ENCODE data around the gene CRELD2.

CRELD2 gene

DNA sequence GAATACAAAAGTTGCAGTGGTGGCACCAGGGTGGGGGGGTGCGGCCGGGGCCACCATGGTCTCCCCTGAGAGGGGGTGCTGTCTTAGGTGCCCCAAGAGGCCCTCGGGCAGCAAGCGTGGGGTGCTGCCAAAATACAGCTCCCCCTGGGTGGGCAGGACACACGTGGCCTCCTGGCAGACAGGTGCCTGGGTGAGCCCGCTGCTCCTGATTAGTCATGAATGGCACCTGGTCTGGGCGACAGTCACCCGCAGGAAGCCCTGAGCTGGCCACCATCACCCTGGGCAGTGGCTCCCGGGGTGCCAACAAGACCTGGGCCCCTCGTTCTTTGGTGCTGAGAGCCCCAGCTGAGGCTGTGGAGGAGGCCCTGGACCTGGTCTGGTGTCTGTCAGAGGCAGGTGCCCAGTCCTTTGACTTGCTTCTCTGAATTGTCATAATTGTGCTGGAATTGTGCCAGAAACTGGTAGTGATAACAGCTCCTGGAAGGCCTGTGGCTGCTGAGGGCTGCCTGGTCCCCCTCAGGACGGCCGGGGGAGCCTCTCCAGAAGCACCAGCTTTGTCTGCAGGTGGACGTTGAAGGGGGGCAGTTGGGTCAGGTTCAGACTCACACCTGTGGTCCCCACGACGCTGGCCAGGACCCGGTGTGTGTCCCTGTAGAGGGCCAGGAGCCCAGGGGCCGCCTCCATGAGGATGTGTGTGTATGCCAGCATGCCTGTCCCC is 15.0 kb upstream of the CRELD2 start:
- DNase-seq (ENCODE audit: low read depth): no peak
- TF ChIP-seq, protein P1, sequence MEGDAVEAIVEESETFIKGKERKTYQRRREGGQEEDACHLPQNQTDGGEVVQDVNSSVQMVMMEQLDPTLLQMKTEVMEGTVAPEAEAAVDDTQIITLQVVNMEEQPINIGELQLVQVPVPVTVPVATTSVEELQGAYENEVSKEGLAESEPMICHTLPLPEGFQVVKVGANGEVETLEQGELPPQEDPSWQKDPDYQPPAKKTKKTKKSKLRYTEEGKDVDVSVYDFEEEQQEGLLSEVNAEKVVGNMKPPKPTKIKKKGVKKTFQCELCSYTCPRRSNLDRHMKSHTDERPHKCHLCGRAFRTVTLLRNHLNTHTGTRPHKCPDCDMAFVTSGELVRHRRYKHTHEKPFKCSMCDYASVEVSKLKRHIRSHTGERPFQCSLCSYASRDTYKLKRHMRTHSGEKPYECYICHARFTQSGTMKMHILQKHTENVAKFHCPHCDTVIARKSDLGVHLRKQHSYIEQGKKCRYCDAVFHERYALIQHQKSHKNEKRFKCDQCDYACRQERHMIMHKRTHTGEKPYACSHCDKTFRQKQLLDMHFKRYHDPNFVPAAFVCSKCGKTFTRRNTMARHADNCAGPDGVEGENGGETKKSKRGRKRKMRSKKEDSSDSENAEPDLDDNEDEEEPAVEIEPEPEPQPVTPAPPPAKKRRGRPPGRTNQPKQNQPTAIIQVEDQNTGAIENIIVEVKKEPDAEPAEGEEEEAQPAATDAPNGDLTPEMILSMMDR (conservative IDR thresholded peaks at IDR 0.05; ENCODE audit: low read length): no peak

DNA sequence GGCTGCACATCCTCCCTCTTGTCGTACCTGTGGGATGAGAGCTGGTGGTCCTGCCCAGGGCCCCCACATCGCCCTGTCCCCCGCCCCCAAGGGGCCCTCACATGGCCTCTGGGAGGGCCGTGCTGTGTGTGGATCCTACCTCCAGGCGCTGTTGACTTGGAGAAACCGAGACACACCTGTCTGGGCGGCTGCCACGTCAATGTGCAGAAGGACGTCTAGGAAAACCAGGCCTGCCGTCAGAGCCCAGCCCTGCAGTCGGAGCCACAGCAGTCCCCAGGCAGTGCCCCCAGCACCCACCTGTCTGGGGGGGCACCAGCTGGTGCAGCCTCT is 14.4 kb upstream of the CRELD2 start:
- H3K4me3 ChIP-seq (ENCODE audit: low read length): no peak overlapping the region
- DNase-seq (ENCODE audit: low read depth): no peak
- TF ChIP-seq, protein P1 (conservative IDR thresholded peaks at IDR 0.05; ENCODE audit: low read length): no peak

More for the DNA sequence above, 15.0 kb upstream of the CRELD2 start:
- H3K4me3 ChIP-seq (ENCODE audit: low read length): no peak overlapping the region

DNA sequence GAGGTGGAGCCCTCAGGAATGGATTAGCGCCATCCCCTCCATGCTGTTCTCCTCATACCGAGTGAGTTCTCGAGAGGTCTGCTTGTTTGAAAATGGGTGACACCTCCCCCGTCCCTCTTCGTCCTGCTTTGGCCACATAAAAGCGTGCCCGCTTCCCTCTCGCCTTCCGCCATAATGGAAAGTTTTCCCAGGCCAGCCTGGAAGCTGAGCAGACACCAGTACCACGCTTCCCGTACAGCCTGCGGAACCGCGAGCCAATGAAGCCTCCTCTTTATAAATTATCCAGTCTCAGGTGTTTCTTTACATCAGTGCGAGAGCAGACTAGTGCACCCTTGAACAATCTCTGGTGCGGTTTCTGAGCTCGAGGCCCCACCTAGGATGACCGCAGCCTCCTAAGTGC is 13.0 kb upstream of the CRELD2 start:
- H3K4me3 ChIP-seq (ENCODE audit: low read length): no peak overlapping the region
- TF ChIP-seq, protein P1 (conservative IDR thresholded peaks at IDR 0.05; ENCODE audit: low read length): no peak
- no peak for DNase-seq (ENCODE audit: low read depth)

DNA sequence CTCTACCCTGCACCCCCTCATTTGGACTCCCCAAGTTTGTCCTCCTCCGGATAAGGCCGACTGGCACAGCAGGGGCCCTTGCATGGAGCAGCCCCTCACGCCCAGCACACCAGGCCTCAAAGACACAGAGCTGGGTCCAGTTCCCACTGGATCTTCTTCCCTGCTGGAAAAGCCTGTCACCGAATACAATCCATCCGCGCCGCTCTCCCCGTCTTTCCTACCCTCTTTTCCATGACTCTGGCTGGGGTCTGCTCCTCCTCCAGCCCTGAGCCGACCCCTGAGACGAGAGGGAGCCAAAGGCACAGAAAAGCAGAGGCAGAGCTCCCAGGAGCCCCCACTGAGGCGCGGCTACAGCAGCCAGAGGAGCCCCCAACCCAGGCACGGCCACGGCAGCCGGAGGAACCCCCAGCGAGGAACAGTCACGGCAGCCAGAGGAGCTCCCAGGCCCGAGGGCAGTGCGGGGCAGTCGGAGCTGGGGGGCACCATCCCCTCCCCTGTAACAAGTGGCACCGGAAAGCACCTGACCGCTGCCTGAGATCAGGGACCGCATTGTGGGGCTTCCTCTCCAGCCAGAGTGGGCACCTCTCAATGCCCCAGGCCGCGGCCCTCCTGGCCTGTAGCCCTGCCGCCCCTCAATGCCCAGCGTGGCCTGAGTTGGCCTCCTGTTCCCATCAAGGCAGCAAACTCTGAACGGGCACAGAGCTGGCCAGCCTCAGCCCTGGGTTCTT is 12.2 kb upstream of the CRELD2 start:
- H3K4me3 ChIP-seq (ENCODE audit: low read length): no peak overlapping the region
- no peak for DNase-seq (ENCODE audit: low read depth)
- TF ChIP-seq, protein P1 (conservative IDR thresholded peaks at IDR 0.05; ENCODE audit: low read length): no peak

DNA sequence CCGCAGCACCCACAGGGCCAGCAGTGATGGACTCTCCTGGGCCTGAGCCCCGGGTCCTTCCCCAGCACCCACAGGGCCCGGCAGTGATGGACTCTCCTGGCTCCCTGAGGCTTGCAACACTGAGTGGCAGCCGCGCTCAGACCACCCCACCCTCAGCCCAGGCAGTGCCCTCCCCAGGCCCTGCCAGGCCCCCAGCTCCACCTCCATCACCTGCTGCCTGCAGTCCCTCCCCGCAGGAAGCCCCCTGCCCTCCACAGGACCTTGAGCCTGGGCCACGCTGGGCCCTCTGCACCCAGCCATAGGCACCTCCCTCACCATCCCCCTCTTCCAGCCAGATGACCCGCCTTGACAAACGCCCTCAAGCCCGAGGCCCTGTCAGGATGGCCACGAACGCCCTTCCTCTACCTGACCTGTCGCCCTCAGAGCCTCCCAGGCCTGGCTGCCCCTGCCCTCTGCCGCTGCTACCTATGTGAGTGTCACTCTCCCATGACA is 11.6 kb upstream of the CRELD2 start:
- TF ChIP-seq, protein P1 (conservative IDR thresholded peaks at IDR 0.05; ENCODE audit: low read length): no peak
- no peak overlapping the region for H3K4me3 ChIP-seq (ENCODE audit: low read length)
- no peak for DNase-seq (ENCODE audit: low read depth)

DNA sequence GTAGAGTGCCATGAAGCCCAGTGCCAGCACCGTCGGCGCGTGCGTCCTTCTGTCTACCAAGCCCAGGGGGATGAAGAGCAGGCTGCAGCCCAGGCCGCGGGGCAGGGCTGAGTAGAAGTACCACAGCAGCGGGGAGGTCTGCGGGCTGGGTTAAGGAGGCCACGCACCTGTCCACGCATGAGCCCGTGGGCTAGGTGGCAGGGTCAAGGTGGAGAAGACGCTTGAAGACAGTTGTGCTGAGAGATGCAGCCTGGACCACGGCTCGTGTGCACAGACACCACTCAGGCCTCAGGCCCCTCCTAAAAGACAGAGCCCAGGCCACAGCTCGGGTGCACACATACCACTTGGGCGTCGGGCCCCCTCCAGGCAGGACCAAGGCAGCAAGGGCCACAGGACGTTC is 10.6 kb upstream of the CRELD2 start:
- DNase-seq (ENCODE audit: low read depth): no peak
- TF ChIP-seq, protein P1 (conservative IDR thresholded peaks at IDR 0.05; ENCODE audit: low read length): no peak
- no peak overlapping the region for H3K4me3 ChIP-seq (ENCODE audit: low read length)

All from AG10803 (cell line).